ENCODE data around the gene RAB3GAP1. TPM values are rescaled to one million over a fixed set of nuclear protein-coding genes. Genes with fewer than 3 reads are reported as not detected.

The RAB3GAP1 gene
- polyA plus RNA-seq, 1 donor from 2014 or later: 43.3 TPM

GRCh38 chr2:135056790-135057189 is 4.7 kb downstream of the RAB3GAP1 start:
- TF ChIP-seq RAD21 (conservative IDR thresholded peaks at IDR 0.05) (no peak), MXI1 (conservative IDR thresholded peaks at IDR 0.05; ENCODE audit: poor library complexity, severe bottlenecking) (no peak), SMC3 (conservative IDR thresholded peaks at IDR 0.05; ENCODE audit: poor library complexity) (no peak), POLR2AphosphoS5 (IDR thresholded peaks at IDR 0.05) (no peak), CTCF (IDR thresholded peaks at IDR 0.05; ENCODE audit: poor library complexity, severe bottlenecking) (no peak), TAF1 (IDR thresholded peaks at IDR 0.05; ENCODE audit: low read depth) (no peak), REST (IDR thresholded peaks at IDR 0.05; ENCODE audit: borderline replicate concordance) (no peak), EZH2 (IDR thresholded peaks at IDR 0.05; ENCODE audit: borderline replicate concordance, insufficient read depth, low read length, poor library complexity, severe bottlenecking) (no peak), EP300 (conservative IDR thresholded peaks at IDR 0.05; ENCODE audit: poor library complexity, severe bottlenecking) (no peak)
- Histone ChIP-seq H3K9me2 (ENCODE audit: insufficient read depth, low read length) (no peaks in the 10 kb centered on the region), H3K36me3 (ENCODE audit: insufficient read depth, low read length) (no peaks in the 10 kb centered on the region), H3K9me3 (ENCODE audit: low read length) (no peaks in the 10 kb centered on the region), H3K4me3 (ENCODE audit: low read length) (no peak overlapping the region), H3K9ac (ENCODE audit: low read length) (no peak overlapping the region), H3K4me2 (ENCODE audit: low read length) (no peak overlapping the region), H3K27ac (ENCODE audit: low read length) (no peak overlapping the region), H3K79me2 (replicated peaks; ENCODE audit: insufficient read depth, low read length) (peaks cover 57% of the 10 kb centered on the region), H4K20me1 (ENCODE audit: insufficient read depth) (no peaks in the 10 kb centered on the region), H3K27me3 (ENCODE audit: insufficient read depth, low read depth, low read length) (no peaks in the 10 kb centered on the region), H3F3A (ENCODE audit: insufficient read depth, low read length, poor library complexity, severe bottlenecking) (no peaks in the 10 kb centered on the region), H2AFZ (ENCODE audit: low read depth, low read length) (no peak overlapping the region)

GRCh38 chr2:135059577-135059976 is 7.5 kb downstream of the RAB3GAP1 start:
- Histone ChIP-seq H3K27me3 (ENCODE audit: insufficient read depth, low read depth, low read length) (no peaks in the 10 kb centered on the region), H3K27ac (ENCODE audit: low read length) (no peak overlapping the region), H3K36me3 (ENCODE audit: insufficient read depth, low read length) (no peaks in the 10 kb centered on the region), H3K9ac (ENCODE audit: low read length) (no peak overlapping the region), H3K4me3 (ENCODE audit: low read length) (no peak overlapping the region), H3K9me2 (ENCODE audit: insufficient read depth, low read length) (no peaks in the 10 kb centered on the region), H3K9me3 (ENCODE audit: low read length) (no peaks in the 10 kb centered on the region), H2AFZ (ENCODE audit: low read depth, low read length) (no peak overlapping the region), H3K79me2 (replicated peaks; ENCODE audit: insufficient read depth, low read length) (peaks cover 50% of the 10 kb centered on the region), H4K20me1 (ENCODE audit: insufficient read depth) (no peaks in the 10 kb centered on the region), H3K4me2 (ENCODE audit: low read length) (no peak overlapping the region), H3F3A (ENCODE audit: insufficient read depth, low read length, poor library complexity, severe bottlenecking) (no peaks in the 10 kb centered on the region)
- TF ChIP-seq RAD21 (conservative IDR thresholded peaks at IDR 0.05) (no peak), EP300 (conservative IDR thresholded peaks at IDR 0.05; ENCODE audit: poor library complexity, severe bottlenecking) (no peak), SMC3 (conservative IDR thresholded peaks at IDR 0.05; ENCODE audit: poor library complexity) (no peak), MXI1 (conservative IDR thresholded peaks at IDR 0.05; ENCODE audit: poor library complexity, severe bottlenecking) (no peak), EZH2 (IDR thresholded peaks at IDR 0.05; ENCODE audit: borderline replicate concordance, insufficient read depth, low read length, poor library complexity, severe bottlenecking) (no peak), CTCF (IDR thresholded peaks at IDR 0.05; ENCODE audit: poor library complexity, severe bottlenecking) (no peak), POLR2AphosphoS5 (IDR thresholded peaks at IDR 0.05) (no peak), REST (IDR thresholded peaks at IDR 0.05; ENCODE audit: borderline replicate concordance) (no peak), TAF1 (IDR thresholded peaks at IDR 0.05; ENCODE audit: low read depth) (no peak)

Measured in neural cell (in vitro differentiated cells).